Measurements from ENCODE around the gene FABP1. TPM values are rescaled to one million over a fixed set of nuclear protein-coding genes. Genes with fewer than 3 reads are reported as not detected.

FABP1 gene
- total and polyA plus RNA-seq, 7 donors: 0.52 to 4.5 (median 0.89) TPM; not detected in 2

DNA sequence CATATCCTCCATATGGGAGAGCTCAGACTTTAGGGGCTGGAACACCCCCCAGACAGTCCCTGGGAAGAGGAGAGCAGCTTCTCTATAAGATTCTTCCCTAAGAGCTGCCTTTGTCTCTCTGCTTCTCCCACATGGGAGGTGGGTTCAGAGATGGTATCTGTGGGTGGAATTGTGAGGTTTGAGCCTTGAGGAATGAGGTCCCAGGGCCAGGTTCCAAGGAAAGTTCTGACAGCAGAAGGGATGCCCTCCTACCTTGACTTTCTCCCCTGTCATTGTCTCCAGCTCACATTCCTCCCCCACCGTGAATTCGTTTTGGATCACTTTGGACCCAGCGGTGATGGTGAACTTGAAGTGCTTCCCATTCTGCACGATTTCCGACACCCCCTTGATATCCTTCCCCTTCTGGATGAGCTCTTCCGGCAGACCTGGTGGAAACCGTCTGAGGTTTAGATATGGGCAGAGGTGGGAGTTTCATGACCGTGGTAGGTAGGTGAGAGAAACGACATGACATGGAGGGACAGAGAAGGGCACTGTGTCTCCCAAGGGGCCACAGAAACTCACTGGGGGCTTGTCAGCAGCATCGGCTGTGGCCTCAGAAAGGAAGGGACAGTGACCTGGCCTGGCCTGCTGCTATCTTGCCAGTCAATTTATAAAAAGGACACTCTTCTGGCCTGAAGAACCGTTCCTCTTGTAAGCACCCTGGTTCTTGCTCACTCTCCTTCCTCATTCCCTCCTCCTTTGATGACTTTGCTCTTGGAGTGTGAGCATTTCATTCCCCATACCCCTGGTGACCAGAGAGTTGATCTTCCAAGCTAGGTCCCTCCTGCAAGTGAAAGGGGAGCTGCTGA is 1.7 kb downstream of the FABP1 start:
- no peaks in the 10 kb centered on the region for H3K27me3 ChIP-seq (ENCODE audit: insufficient read depth in 3 of 3, low read length in 2 of 3)
- H3K4me1 ChIP-seq: no peaks in the 10 kb centered on the region
- no peak overlapping the region for H3K27ac ChIP-seq
- ATAC-seq: no peak
- H3K9me3 ChIP-seq: no peaks in the 10 kb centered on the region
- WGBS, 3 donors: 81 to 86% (median 86%) methylated on average over 11 of the region's 11 CpGs
- TF ChIP-seq, protein P1, sequence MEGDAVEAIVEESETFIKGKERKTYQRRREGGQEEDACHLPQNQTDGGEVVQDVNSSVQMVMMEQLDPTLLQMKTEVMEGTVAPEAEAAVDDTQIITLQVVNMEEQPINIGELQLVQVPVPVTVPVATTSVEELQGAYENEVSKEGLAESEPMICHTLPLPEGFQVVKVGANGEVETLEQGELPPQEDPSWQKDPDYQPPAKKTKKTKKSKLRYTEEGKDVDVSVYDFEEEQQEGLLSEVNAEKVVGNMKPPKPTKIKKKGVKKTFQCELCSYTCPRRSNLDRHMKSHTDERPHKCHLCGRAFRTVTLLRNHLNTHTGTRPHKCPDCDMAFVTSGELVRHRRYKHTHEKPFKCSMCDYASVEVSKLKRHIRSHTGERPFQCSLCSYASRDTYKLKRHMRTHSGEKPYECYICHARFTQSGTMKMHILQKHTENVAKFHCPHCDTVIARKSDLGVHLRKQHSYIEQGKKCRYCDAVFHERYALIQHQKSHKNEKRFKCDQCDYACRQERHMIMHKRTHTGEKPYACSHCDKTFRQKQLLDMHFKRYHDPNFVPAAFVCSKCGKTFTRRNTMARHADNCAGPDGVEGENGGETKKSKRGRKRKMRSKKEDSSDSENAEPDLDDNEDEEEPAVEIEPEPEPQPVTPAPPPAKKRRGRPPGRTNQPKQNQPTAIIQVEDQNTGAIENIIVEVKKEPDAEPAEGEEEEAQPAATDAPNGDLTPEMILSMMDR (IDR thresholded peaks at IDR 0.05): no peak
- no peak for DNase-seq
- no peaks in the 10 kb centered on the region for H3K36me3 ChIP-seq (ENCODE audit: insufficient read depth in 1 of 2, low read depth in 1 of 2)
- no peak overlapping the region for H3K4me3 ChIP-seq
- intact Hi-C loops (cut with DNase I): no loop called here

DNA sequence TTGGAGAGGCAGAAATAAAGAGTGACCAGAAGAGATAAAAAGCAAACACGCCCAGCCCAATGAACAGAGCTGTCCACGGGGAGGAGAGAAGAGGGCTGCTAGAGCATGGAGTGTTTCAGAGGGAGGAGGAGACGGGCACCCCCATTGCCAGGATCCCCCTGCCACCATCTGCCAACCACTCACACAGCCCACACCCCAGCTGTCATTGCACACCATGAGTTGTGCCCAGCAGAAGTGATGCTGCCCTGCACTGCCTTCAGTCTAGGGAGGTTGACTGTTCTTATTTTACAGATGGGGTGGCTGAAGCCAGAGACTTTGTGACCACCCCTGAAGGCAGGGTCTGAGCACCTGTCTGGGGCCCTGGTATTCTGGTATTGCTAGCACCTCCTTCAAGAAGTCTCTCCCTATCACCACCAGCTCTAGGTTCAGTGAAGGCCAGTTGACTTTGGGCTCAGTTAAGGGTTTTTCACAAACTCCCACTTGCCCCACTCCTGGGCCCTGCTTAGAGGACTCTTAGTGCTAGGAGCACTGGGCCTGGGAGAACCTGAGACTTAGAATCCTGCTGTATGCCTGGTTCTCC is 2.4 kb downstream of the FABP1 start:
- TF ChIP-seq, protein P1 (IDR thresholded peaks at IDR 0.05): no peak
- Histone ChIP-seq H3K36me3 (ENCODE audit: insufficient read depth in 1 of 2, low read depth in 1 of 2) (no peaks in the 10 kb centered on the region), H3K9me3 (no peaks in the 10 kb centered on the region), H3K4me1 (no peaks in the 10 kb centered on the region), H3K27me3 (ENCODE audit: insufficient read depth in 3 of 3, low read length in 2 of 3) (no peaks in the 10 kb centered on the region), H3K4me3 (no peak overlapping the region), H3K27ac (no peak overlapping the region)
- DNase-seq (no peak), ATAC-seq (no peak)
- intact Hi-C loops (cut with DNase I): no loop called here
- WGBS, 3 donors: 79 to 84% (median 83%) methylated on average over 3 of the region's 3 CpGs

DNA sequence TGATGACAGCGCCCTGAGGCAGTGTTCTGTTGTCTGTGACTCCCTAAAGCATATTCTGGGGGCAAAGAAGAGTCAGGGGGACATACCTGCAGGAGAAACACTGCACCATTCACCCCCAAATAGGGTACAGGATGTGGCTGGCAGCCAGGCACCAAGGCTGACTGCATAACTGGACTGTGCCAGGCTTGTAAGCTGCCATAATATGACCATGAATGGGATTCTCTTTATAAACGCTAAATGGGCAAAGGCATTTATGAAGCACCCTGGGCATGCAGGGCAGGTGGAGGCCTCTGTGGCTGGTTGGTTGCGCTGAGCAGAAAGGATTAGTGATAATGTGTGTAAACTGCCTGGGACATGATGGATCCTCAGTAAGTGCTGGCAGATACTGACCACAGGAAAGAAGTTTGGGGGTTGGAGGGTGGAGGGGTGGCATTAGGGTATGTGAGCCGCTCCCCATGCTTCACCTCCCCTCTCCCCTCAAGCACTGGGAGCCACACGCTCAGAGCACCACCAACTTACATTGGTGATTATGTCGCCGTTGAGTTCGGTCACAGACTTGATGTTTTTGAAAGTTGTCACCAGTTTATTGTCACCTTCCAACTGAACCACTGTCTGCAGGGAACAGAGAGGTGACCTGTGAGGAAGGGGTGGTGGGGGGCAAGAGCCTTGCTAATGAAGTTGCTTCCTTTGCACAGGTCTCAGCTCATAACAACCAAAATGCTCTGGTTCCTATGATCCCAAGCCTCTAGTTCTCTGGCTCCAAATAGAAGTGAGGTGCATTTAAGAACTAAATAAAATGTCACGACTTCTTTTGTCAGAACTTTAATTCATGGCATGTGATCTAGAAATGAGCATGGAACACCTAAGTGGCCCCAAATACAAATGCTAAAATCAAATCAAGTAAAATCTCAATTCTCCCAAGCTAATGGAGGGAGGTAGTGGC is 3.6 kb downstream of the FABP1 start:
- intact Hi-C loops (cut with DNase I): no loop called here
- no peak for ATAC-seq
- H3K9me3 ChIP-seq: no peaks in the 10 kb centered on the region
- no peak overlapping the region for H3K27ac ChIP-seq
- TF ChIP-seq, protein P1 (IDR thresholded peaks at IDR 0.05): no peak
- H3K4me1 ChIP-seq: no peaks in the 10 kb centered on the region
- WGBS, 3 donors: 86 to 89% (median 86%) methylated on average over 9 of the region's 9 CpGs
- no peaks in the 10 kb centered on the region for H3K27me3 ChIP-seq (ENCODE audit: insufficient read depth in 3 of 3, low read length in 2 of 3)
- H3K36me3 ChIP-seq (ENCODE audit: insufficient read depth in 1 of 2, low read depth in 1 of 2): no peaks in the 10 kb centered on the region
- DNase-seq: no peak
- H3K4me3 ChIP-seq: no peak overlapping the region

DNA sequence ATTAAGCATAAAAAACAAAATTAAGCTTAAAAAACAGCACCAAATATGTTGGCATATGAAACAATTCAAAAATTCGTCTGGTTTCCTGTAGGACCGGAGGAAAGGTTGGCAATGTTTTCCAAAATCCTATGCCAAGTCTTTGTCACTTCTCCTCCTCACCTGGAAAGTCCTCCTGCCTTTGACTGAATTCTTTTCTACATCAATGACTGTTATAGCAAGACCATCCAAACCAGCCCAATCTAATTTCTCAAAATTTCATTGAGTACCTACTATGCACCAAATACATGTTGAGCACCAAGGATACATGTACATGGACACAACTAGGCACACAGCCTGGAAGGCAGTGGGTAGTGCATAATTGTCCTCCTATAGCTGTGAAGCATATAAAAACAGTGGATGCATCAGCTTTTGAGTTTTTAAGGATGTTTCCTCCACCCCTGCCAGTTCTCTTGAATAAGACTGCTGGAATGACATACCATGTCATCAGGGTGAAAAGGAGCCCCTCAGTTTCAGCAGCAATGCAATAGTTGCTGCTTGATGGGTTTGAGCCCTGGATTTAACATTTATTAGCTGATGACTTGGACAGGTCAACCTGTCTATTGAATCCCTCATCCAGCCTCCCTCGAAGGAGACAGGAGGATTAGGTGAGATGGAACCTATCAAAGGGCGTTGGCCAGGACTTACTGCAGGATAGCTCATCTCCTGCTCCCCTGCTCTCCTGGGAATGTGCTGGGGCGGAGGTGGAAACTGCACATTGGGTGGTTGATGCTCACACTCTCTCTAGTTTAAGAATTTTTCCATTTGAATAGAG is 4.5 kb downstream of the FABP1 start:
- Histone ChIP-seq H3K4me3 (no peak overlapping the region), H3K4me1 (peaks cover 6% of the 10 kb centered on the region), H3K36me3 (ENCODE audit: insufficient read depth in 1 of 2, low read depth in 1 of 2) (no peaks in the 10 kb centered on the region), H3K27ac (no peak overlapping the region), H3K9me3 (no peaks in the 10 kb centered on the region), H3K27me3 (ENCODE audit: insufficient read depth in 3 of 3, low read length in 2 of 3) (no peaks in the 10 kb centered on the region)
- TF ChIP-seq, protein P1 (IDR thresholded peaks at IDR 0.05): no peak
- intact Hi-C loops (cut with DNase I): no loop called here
- ATAC-seq (no peak), DNase-seq (no peak)
- 66 to 77% (median 67%) methylated on average over 5 of the region's 5 CpGs for WGBS, 3 donors
